Ammon's horn (tissue), 1 donor: Measurements from ENCODE around the gene CDH13.
A peak's percentile ranks its signal among the peaks of the same experiment; 100 is the strongest.

Experiments
- DNase-seq: peaks from one replicate; pipeline ENCODE4 v3.0.0-alpha.2; 2016; ENCODE audit warnings: low spot score

Gene CDH13

GRCh38 chr16:83615953-83616350, 989.2 kb downstream of the CDH13 start:
- no peak for DNase-seq

- no peak for DNase-seq
These were observed 992.8 kb downstream of the CDH13 start for GRCh38 chr16:83619381-83620150.

- no peak for DNase-seq
These were observed 995.2 kb downstream of the CDH13 start for GRCh38 chr16:83622010-83622409.

- no peak for DNase-seq
These were observed 996.4 kb downstream of the CDH13 start for GRCh38 chr16:83623091-83623730.

GRCh38 chr16:83623892-83624291, 997.1 kb downstream of the CDH13 start:
- DNase-seq: no peak

- no peak for DNase-seq
These were observed 997.8 kb downstream of the CDH13 start for GRCh38 chr16:83624429-83625120.

- DNase-seq: no peak
These were observed 999.4 kb downstream of the CDH13 start for GRCh38 chr16:83626204-83626603.

- DNase-seq: no peak
These were observed 999.9 kb downstream of the CDH13 start for GRCh38 chr16:83626676-83627075.

- DNase-seq: no peak
These were observed 1001.2 kb downstream of the CDH13 start for GRCh38 chr16:83627996-83628395.

- DNase-seq: no peak
These were observed 1002.7 kb downstream of the CDH13 start for GRCh38 chr16:83629426-83629825.

- no peak for DNase-seq
These were observed 1003.1 kb downstream of the CDH13 start for GRCh38 chr16:83629836-83630235.

GRCh38 chr16:83630979-83631378, 1004.2 kb downstream of the CDH13 start:
- DNase-seq: no peak

GRCh38 chr16:83633286-83633685, 1006.5 kb downstream of the CDH13 start:
- DNase-seq: no peak

- DNase-seq: no peak
These were observed 1021.6 kb downstream of the CDH13 start for GRCh38 chr16:83648347-83648746.

- no peak for DNase-seq
These were observed 1025.1 kb downstream of the CDH13 start for GRCh38 chr16:83651871-83652270.

- no peak for DNase-seq
These were observed 1026.2 kb downstream of the CDH13 start for GRCh38 chr16:83652943-83653342.

GRCh38 chr16:83653785-83654184, 1027.0 kb downstream of the CDH13 start:
- DNase-seq: no peak

- no peak for DNase-seq
These were observed 1033.5 kb downstream of the CDH13 start for GRCh38 chr16:83660282-83660681.

GRCh38 chr16:83661656-83662055, 1034.9 kb downstream of the CDH13 start:
- DNase-seq: no peak

GRCh38 chr16:83666449-83666848, 1039.7 kb downstream of the CDH13 start:
- DNase-seq: no peak

GRCh38 chr16:83669456-83669855, 1042.7 kb downstream of the CDH13 start:
- DNase-seq: no peak

- no peak for DNase-seq
These were observed 1048.3 kb downstream of the CDH13 start for GRCh38 chr16:83674931-83675535.

- peak; percentile 16 for DNase-seq
These were observed 1049.3 kb downstream of the CDH13 start for GRCh38 chr16:83676086-83676485.
